GM12874 (cell line): ENCODE data around the gene MAP3K5.

Source experiments
- TF ChIP-seq, protein P1 (sequence below): IDR thresholded peaks from 2 replicates; pipeline ENCODE4 v1.5.1; 2011; ENCODE audit warnings: low read depth, mild to moderate bottlenecking, control low read depth, low read length, moderate library complexity; ENCODE audit not compliant: insufficient read depth

Gene MAP3K5

DNA sequence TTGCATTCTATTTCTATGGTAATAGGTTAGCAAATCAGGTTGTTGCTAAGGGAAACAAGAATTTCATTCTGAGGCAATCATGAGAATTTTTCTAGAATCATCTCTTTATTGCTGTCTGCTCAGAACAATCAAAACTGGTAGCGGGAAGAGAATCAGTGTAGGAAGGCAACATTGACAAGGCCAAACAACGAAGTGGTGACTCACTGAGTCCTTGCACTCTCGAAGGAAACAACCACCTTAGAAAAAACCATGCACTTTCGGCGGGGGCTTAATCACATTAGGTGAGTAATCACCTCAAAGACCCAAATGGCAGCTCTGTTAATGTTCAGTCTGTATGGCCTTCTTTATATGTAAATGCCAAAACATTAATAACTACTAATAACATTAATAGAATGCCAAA lies 163.3 kb downstream of the MAP3K5 start:
- TF ChIP-seq, protein P1, sequence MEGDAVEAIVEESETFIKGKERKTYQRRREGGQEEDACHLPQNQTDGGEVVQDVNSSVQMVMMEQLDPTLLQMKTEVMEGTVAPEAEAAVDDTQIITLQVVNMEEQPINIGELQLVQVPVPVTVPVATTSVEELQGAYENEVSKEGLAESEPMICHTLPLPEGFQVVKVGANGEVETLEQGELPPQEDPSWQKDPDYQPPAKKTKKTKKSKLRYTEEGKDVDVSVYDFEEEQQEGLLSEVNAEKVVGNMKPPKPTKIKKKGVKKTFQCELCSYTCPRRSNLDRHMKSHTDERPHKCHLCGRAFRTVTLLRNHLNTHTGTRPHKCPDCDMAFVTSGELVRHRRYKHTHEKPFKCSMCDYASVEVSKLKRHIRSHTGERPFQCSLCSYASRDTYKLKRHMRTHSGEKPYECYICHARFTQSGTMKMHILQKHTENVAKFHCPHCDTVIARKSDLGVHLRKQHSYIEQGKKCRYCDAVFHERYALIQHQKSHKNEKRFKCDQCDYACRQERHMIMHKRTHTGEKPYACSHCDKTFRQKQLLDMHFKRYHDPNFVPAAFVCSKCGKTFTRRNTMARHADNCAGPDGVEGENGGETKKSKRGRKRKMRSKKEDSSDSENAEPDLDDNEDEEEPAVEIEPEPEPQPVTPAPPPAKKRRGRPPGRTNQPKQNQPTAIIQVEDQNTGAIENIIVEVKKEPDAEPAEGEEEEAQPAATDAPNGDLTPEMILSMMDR, result no peak

DNA sequence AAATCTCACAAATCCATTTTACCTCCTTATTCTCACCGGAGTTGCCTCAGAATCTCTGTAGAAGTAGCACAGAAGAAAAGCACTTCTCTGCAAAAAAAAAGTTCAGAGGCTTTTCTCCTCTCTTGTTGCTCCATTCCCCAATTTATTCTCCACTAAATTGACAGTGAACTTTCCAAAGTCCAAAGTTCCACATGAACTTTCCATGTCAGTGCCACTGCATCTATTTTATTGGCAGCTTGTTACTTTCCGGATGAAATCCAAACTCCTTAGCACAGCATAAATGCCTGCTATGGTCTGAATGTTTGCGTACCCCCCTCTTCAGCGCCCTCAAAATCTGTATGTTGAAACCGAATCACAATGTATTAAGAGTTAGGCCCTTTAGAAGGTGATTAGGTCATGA lies 165.1 kb downstream of the MAP3K5 start:
- TF ChIP-seq, protein P1, result no peak

- TF ChIP-seq, protein P1, result no peak
These were observed 167.0 kb downstream of the MAP3K5 start for GRCh38 chr6:136625293-136625692.

- TF ChIP-seq, protein P1, result no peak
These were observed 167.9 kb downstream of the MAP3K5 start for GRCh38 chr6:136624347-136624746.

DNA sequence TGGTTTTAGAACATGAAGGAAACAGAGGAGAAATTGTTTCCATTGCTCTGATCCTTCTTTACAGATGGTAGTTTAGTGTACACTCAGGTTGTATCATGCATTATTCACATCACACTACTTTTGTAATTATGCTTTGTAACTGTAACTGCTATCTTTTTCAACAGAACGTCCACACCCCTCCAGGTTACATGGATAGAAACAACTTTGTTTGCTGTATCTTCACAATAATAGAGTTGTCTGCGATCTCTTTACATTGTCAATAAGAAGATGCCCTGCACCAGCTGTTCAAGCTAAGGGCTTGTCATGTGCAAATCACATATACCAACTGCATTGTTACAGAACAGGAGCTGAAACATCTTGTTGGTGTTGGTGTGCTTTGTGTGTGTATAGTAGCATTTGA lies 174.2 kb downstream of the MAP3K5 start:
- TF ChIP-seq, protein P1, result no peak

DNA sequence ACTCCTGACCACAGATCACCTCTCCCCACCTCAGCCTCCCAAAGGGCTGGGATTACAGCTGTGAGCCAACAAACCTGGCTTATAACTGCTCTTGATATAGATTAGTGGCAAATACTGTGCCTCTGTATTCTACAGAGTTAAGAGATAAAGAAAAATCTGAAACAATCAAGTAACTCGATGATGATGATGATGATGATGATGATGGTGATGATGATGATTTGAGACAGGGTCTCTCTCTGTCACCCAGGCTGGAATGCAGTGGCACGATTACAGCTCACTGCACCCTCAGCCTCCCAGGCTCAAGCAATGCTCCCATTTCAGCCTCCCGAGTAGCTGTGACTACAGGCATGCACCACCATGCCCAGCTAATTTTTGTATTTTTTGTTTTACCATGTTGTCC lies 175.8 kb downstream of the MAP3K5 start:
- TF ChIP-seq, protein P1, result no peak

GRCh38 chr6:136614994-136615393 lies 177.3 kb downstream of the MAP3K5 start:
- TF ChIP-seq, protein P1, result no peak

DNA sequence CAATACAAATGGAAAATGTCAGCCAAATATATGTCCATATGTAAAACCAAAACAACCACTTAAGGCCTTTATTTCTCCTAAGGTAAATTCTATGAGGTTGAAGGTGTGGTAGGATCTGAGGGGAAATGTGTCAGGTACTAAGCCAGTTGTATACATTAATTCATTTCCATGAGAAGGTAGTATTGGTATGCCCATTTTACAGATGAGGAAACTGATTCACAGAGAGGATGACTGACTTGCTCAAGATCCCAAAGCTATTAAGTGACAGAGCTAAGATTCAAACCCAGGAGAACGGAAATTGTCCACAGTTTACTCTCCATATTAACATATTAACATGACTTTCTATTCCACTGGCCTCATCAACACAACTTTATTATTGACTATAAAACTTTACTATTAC lies 177.9 kb downstream of the MAP3K5 start:
- TF ChIP-seq, protein P1, result no peak
